GM12878 (cell line): ENCODE data around the gene CCDC27. TPM values are rescaled to one million over a fixed set of nuclear protein-coding genes. Genes with fewer than 3 reads are reported as not detected.

Experiments
- ATAC-seq: fragments of 200-7000 bp; cut with Tn5 transposase; 3 replicates; pipeline ENCODE4 v1.9.1; 2020; ENCODE audit warnings: mild to moderate bottlenecking, moderate library complexity
- BruUV-seq: library from RNA; stranded (reverse); fragments of 400-500 nt; replicated peaks from 2 replicates; lab custom pipeline; 2021; lab: Mats Ljungman, UMichigan
- CTCF ChIA-PET: fragments of 300-600 bp; sonication (Branson Sonifier 250); formaldehyde crosslinking; extraction: SDS; loops from one replicate; lab custom pipeline; 2021; ENCODE audit warnings: inconsistent platforms; lab: Yijun Ruan, JAX
- POLR2A ChIA-PET: fragments of 350-600 bp; formaldehyde crosslinking; extraction: SDS; loops from one replicate; lab custom pipeline; 2021; ENCODE audit warnings: inconsistent platforms; lab: Charles Lee
- RAD21 ChIA-PET: fragments of 300-600 bp; sonication (Branson Sonifier 250); formaldehyde crosslinking; loops from one replicate; lab custom pipeline; 2023; ENCODE audit warnings: antibody characterized with exemption; ENCODE audit not compliant: unreplicated experiment; lab: Charles Lee
- SMC1A ChIA-PET: fragments of 300-600 bp; sonication (Branson Sonifier 250); formaldehyde crosslinking; loops from one replicate; lab custom pipeline; 2023; ENCODE audit not compliant: unreplicated experiment, uncharacterized antibody; lab: Charles Lee
- DNase-seq: peaks from one replicate; pipeline ENCODE4 v3.0.0-alpha.2; 2011; ENCODE audit warnings: low read depth, low spot score
- FAIRE-seq: peaks from 3 replicates; lab custom pipeline; 2011; peaks lifted over from hg19 to GRCh38; lab: Jason Lieb, UNC
- H2AFZ ChIP-seq: 2 replicates; pipeline ENCODE4 v1.6.0; 2011; ENCODE audit warnings: low read depth, low read length, control low read depth; ENCODE audit not compliant: control insufficient read depth
- H3K27ac ChIP-seq: 2 replicates; pipeline ENCODE4 v1.5.1; 2011; ENCODE audit warnings: control low read depth; ENCODE audit not compliant: control insufficient read depth, insufficient read depth
- H3K27me3 ChIP-seq, 2 experiments: replicated peaks in 1 of 2; 2 replicates each; pipeline versions ENCODE4 v1.6.0 to v1.6.1; 2011; ENCODE audit warnings: low read length in 1 of 2; ENCODE audit not compliant: control insufficient read depth in 2 of 2, insufficient read depth in 2 of 2
- H3K36me3 ChIP-seq, 2 experiments: 2 replicates each; pipeline ENCODE4 v1.5.1; 2011; ENCODE audit warnings: low read length in 1 of 2; ENCODE audit not compliant: control insufficient read depth in 2 of 2, insufficient read depth in 2 of 2
- H3K4me1 ChIP-seq: 2 replicates; pipeline ENCODE4 v1.6.1; 2011; ENCODE audit warnings: mild to moderate bottlenecking, low read length, moderate library complexity, mixed read lengths; ENCODE audit not compliant: control insufficient read depth, insufficient read depth
- H3K4me2 ChIP-seq: 2 replicates; pipeline ENCODE4 v1.6.0; 2011; ENCODE audit warnings: control low read depth; ENCODE audit not compliant: control insufficient read depth, insufficient read depth
- H3K4me3 ChIP-seq: fragments of 200-600 bp; sonication (generic); 2 replicates; pipeline ENCODE4 v1.5.1; 2016
- H3K79me2 ChIP-seq: 2 replicates; pipeline ENCODE4 v1.6.0; 2011; ENCODE audit warnings: low read length; ENCODE audit not compliant: control insufficient read depth, insufficient read depth
- H3K9ac ChIP-seq: 2 replicates; pipeline ENCODE4 v1.8.0; 2011; ENCODE audit warnings: low read length, control low read depth, mixed read lengths; ENCODE audit not compliant: control insufficient read depth, insufficient read depth
- H3K9me3 ChIP-seq: replicated peaks from 3 replicates; pipeline ENCODE4 v1.5.1; 2011; ENCODE audit warnings: mild to moderate bottlenecking, low read length; ENCODE audit not compliant: control insufficient read depth, insufficient read depth
- H4K20me1 ChIP-seq: 2 replicates; pipeline ENCODE4 v1.6.0; 2011; ENCODE audit not compliant: control insufficient read depth, insufficient read depth
- BCL11A ChIP-seq: IDR thresholded peaks from 2 replicates; pipeline ENCODE4 v1.6.1; 2011; ENCODE audit warnings: low read depth, low read length
- E2F4 ChIP-seq: IDR thresholded peaks from 2 replicates; pipeline ENCODE4 v1.6.1; 2012; ENCODE audit warnings: low read depth, low read length, improper control_type of control experiment
- EED ChIP-seq: sonication (generic); IDR thresholded peaks from 2 replicates; pipeline ENCODE4 v1.6.1; 2016; ENCODE audit warnings: antibody characterized with exemption, low read depth
- ELK1 ChIP-seq: IDR thresholded peaks from 2 replicates; pipeline ENCODE4 v1.6.1; 2012; ENCODE audit warnings: low read depth, low read length, improper control_type of control experiment
- GABPA ChIP-seq: IDR thresholded peaks from 2 replicates; pipeline ENCODE4 v1.6.1; 2014; ENCODE audit warnings: antibody characterized with exemption, low read depth, mild to moderate bottlenecking, inconsistent platforms
- IKZF1 ChIP-seq: fragments of 450-650 bp; conservative IDR thresholded peaks from 2 replicates; pipeline ENCODE4 v1.6.1; 2017; ENCODE audit warnings: antibody characterized with exemption, mild to moderate bottlenecking
- JUNB ChIP-seq: IDR thresholded peaks from 2 replicates; pipeline ENCODE4 v1.6.1; 2016; ENCODE audit warnings: antibody characterized with exemption, mild to moderate bottlenecking
- MEF2B ChIP-seq: fragments of 450-650 bp; IDR thresholded peaks from 2 replicates; pipeline ENCODE4 v1.6.1; 2018; ENCODE audit warnings: mild to moderate bottlenecking, moderate library complexity; ENCODE audit not compliant: partially characterized antibody, poor library complexity, severe bottlenecking
- NKRF ChIP-seq: fragments of 450-650 bp; conservative IDR thresholded peaks from 2 replicates; pipeline ENCODE4 v1.6.1; 2017; ENCODE audit warnings: mild to moderate bottlenecking, moderate library complexity
- NR2C1 ChIP-seq: fragments of 450-650 bp; IDR thresholded peaks from 2 replicates; pipeline ENCODE4 v1.6.1; 2017; ENCODE audit warnings: antibody characterized with exemption, mild to moderate bottlenecking, moderate library complexity
- NR2F1 ChIP-seq: fragments of 450-650 bp; conservative IDR thresholded peaks from 2 replicates; pipeline ENCODE4 v1.6.1; 2017; ENCODE audit warnings: mild to moderate bottlenecking
- POLR2AphosphoS2 ChIP-seq: IDR thresholded peaks from 2 replicates; pipeline ENCODE4 v1.6.1; 2011; ENCODE audit warnings: low read depth, mild to moderate bottlenecking, low read length, improper control_type of control experiment, moderate library complexity
- RUNX3 ChIP-seq: IDR thresholded peaks from 2 replicates; pipeline ENCODE4 v1.6.1; 2012; ENCODE audit warnings: low read length, inconsistent platforms
- TAF1 ChIP-seq: IDR thresholded peaks from 2 replicates; pipeline ENCODE4 v1.6.1; 2011; ENCODE audit warnings: mild to moderate bottlenecking, low read depth, low read length, borderline replicate concordance
- YY1 ChIP-seq: IDR thresholded peaks from 2 replicates; pipeline ENCODE4 v1.6.1; 2011; ENCODE audit warnings: low read depth, mild to moderate bottlenecking, low read length
- ZBTB40 ChIP-seq: fragments of 450-650 bp; IDR thresholded peaks from 2 replicates; pipeline ENCODE4 v1.6.1; 2016; ENCODE audit warnings: mild to moderate bottlenecking, moderate library complexity, borderline replicate concordance
- WGBS: methylation state at CpG from one replicate; pipeline ENCODE4 v1.1.6; 2016; ENCODE audit warnings: low lambda C conversion rate; ENCODE audit not compliant: insufficient replicate concordance, insufficient coverage; ENCODE audit errors: missing lambda C conversion rate; 5-methylcytosine and 5-hydroxymethylcytosine counted together
- in situ Hi-C: fragments of 300-500 bp; cut with MboI; formaldehyde crosslinking; loops from 9 replicates; pipeline ENCODE4 v1.14.3; 2018; ENCODE audit warnings: mixed read lengths
- intact Hi-C: fragments of 100-400 bp; cut with micrococcal nuclease; formaldehyde crosslinking; loops from one replicate; pipeline ENCODE4 v1.14.2; 2022; ENCODE audit not compliant: unreplicated experiment
- polyA plus RNA-seq, 11 experiments: library from polyadenylated mRNA; depleted of rRNA in 4 of 11; unstranded in 6 of 11; stranded (reverse) in 5 of 11; fragments of >200 nt; fragmentation: Nextera tagmentation in 4 of 11; fragmentation: Illumina TruSeq in 1 of 11; extraction: Ambion mirVana in 4 of 11; extraction: Trizol in 1 of 11; gene quantifications; 1 replicate in 1 of 11; 2 replicates in 10 of 11; pipeline versions ENCODE4 v1.2.1 to v1.2.3, GENCODE V29; 2011 to 2016; ENCODE audit warnings: inconsistent platforms in 2 of 11, missing spikeins in 2 of 11, low read depth in 1 of 11
- total RNA-seq, 4 experiments: library from RNA; depleted of rRNA in 3 of 4; stranded (reverse); fragments of >200 nt in 3 of 4; fragmentation: Illumina TruSeq in 1 of 4; extraction: Trizol in 1 of 4; gene quantifications; 2 replicates each; pipeline versions ENCODE4 v1.2.1 to v1.2.3, GENCODE V29; 2013 to 2021

The CCDC27 gene
- total and polyA plus RNA-seq, 10 of the 15 experiments (the other 5 are each of a cell fraction or from before 2014, with no cell fraction given) = 0.05 TPM; not detected in 9

- H2AFZ ChIP-seq = peak overlapping the region; percentile 63
- no peaks in the 10 kb centered on the region for H3K79me2 ChIP-seq
- H3K27me3 ChIP-seq = no peaks in the 10 kb centered on the region
- intact Hi-C loops = no loop called here
- ChIA-PET POLR2A (no interaction called here), CTCF (no interaction called here), RAD21 (interaction anchor here (0.6 kb wide), 1 partner anchor 52 kb away, joined by 3 read pairs; no protein-coding TSS in a partner anchor), SMC1A (no interaction called here)
- peak overlapping the region; percentile 54 for H3K9ac ChIP-seq
- H3K4me2 ChIP-seq = peak overlapping the region; percentile 87
- H3K4me1 ChIP-seq = peaks cover 11% of the 10 kb centered on the region
- TSS peak; percentile 70 for BruUV-seq
- H3K27ac ChIP-seq = no peak overlapping the region
- peak; percentile 81 for FAIRE-seq
- no peaks in the 10 kb centered on the region for H3K9me3 ChIP-seq
- peak overlapping the region; percentile 70 for H3K4me3 ChIP-seq
- WGBS = 9% methylated on average over 19 of the region's 73 CpGs
- H3K36me3 ChIP-seq = peaks cover 2% of the 10 kb centered on the region in 2 experiments; a peak in 3 of 4 replicates
- in situ Hi-C loops = no loop called here
- no peaks in the 10 kb centered on the region for H4K20me1 ChIP-seq
- peak; percentile 98 for ATAC-seq
- peak; percentile 21 for DNase-seq
- TF ChIP-seq YY1 (peak; percentile 28; the same call in 1 of the 2 replicates), POLR2AphosphoS2 (0 out of 2 replicates have a peak, but pooled peaks have one; percentile 42), E2F4 (peak; percentile 44; the same call in 1 of the 2 replicates), GABPA (peak; percentile 89), NR2C1 (peak; percentile 96), RUNX3 (peak; percentile 63), ZBTB40 (peak; percentile 80), MEF2B (no peak), IKZF1 (peak; percentile 36), NR2F1 (0 out of 2 replicates have a peak, but pooled peaks have one; percentile 29), NKRF (peak; percentile 67; the same call in 1 of the 2 replicates), TAF1 (0 out of 2 replicates have a peak, but pooled peaks have one; percentile 25), ELK1 (peak; percentile 94), BCL11A (no peak), EED (no peak), JUNB (no peak)
These were observed 5.3 kb upstream of the CCDC27 start for GRCh38 chr1:3746830-3747521.
